ENCODE results near the gene VANGL1.
A peak's percentile ranks its signal among the peaks of the same experiment; 100 is the strongest.

The VANGL1 gene

GRCh38 chr1:115595279-115596079 lies 46.3 kb upstream of the VANGL1 start:
- H3K4me1 ChIP-seq (ENCODE audit: control insufficient read depth, insufficient read depth, low read depth, low read length): peaks cover 6% of the 10 kb centered on the region
- H3K79me1 ChIP-seq (replicated peaks; ENCODE audit: low read length, poor library complexity, severe bottlenecking): no peaks in the 10 kb centered on the region
- WGBS: 64% methylated on average over 12 of the region's 12 CpGs
- no peak overlapping the region for H2BK120ac ChIP-seq (ENCODE audit: low read depth, low read length)
- no peak overlapping the region for H2BK12ac ChIP-seq (ENCODE audit: low read length in 2 of 2)
- no peak overlapping the region for H3K23ac ChIP-seq (ENCODE audit: low read length in 2 of 2)
- peaks cover 16% of the 10 kb centered on the region for H3K9me3 ChIP-seq (ENCODE audit: control insufficient read depth, low read length)
- no peak overlapping the region for H4K91ac ChIP-seq (ENCODE audit: low read length)
- no peak overlapping the region for H2BK5ac ChIP-seq (ENCODE audit: low read depth, low read length, poor library complexity, severe bottlenecking)
- H3K4me3 ChIP-seq (ENCODE audit: insufficient read depth in 1 of 2, low read depth in 1 of 2, low read length in 2 of 2): no peak overlapping the region
- peak overlapping the region; percentile 10 for H3K9ac ChIP-seq (ENCODE audit: low read length)
- H3K4me2 ChIP-seq (ENCODE audit: low read length, poor library complexity, severe bottlenecking): no peak overlapping the region
- H3K18ac ChIP-seq (ENCODE audit: low read depth in 1 of 2, low read length in 2 of 2): peak overlapping the region in 1 of 2 experiments; percentile 74
- no peaks in the 10 kb centered on the region for H3K27me3 ChIP-seq (ENCODE audit: control insufficient read depth in 1 of 2, insufficient read depth in 1 of 2, low read length in 2 of 2)
- H2BK15ac ChIP-seq (ENCODE audit: low read depth, poor library complexity, severe bottlenecking): no peak overlapping the region
- no peak overlapping the region for H3K4ac ChIP-seq (ENCODE audit: low read depth in 1 of 2, low read length in 2 of 2)
- H4K8ac ChIP-seq (ENCODE audit: low read length): no peak overlapping the region
- DNase-seq: peak; percentile 89
- H2AK5ac ChIP-seq (ENCODE audit: low read length, severe bottlenecking): peak overlapping the region; percentile 33
- H2AFZ ChIP-seq (ENCODE audit: low read depth, low read length): no peak overlapping the region
- no peak overlapping the region for H3K14ac ChIP-seq (ENCODE audit: low read length in 2 of 2)
- no peaks in the 10 kb centered on the region for H3K36me3 ChIP-seq (ENCODE audit: control insufficient read depth in 1 of 2, insufficient read depth in 2 of 2, low read depth in 1 of 2, low read length in 2 of 2)
- H3K27ac ChIP-seq (ENCODE audit: low read length, poor library complexity, severe bottlenecking): no peak overlapping the region

DNA sequence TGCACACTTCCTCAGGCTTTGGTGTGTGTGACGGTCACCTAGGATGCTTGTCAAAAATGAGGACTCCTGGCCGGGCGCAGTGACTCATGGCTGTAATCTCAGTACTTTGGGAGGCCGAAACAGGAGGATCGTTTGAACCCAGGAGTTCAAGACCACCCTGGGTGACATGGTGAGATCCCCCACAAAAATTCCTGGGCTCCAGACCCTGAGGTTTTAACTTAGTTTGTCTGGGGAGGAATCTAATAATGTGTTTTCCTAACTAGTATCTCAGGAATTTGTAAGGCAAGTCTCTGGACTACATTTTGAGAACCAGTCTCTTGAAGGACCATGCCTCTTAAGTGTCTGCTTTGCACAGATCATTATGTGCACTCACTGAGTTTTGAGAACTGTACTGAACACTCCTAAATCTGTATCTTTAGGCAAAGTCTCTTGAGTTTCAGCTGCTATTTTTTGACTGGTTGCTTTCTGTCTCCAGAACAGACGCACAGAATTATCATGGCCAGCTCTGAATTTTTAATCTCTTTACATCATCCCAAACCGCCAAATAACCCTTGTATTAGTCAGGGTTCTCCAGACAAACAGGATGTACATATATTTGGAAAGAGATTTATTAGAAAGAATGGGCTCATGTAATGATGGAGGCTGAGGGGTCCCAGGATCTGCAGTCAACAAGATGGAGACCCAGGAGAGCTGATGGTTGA lies 45.5 kb upstream of the VANGL1 start:
- WGBS: 18% methylated on average over 6 of the region's 7 CpGs
- H3K27ac ChIP-seq (ENCODE audit: low read length, poor library complexity, severe bottlenecking): no peak overlapping the region

GRCh38 chr1:115604508-115604907 lies 37.3 kb upstream of the VANGL1 start:
- Histone ChIP-seq H3K27ac (ENCODE audit: low read length, poor library complexity, severe bottlenecking) (no peak overlapping the region), H3K14ac (ENCODE audit: low read length in 2 of 2) (no peak overlapping the region), H2BK15ac (ENCODE audit: low read depth, poor library complexity, severe bottlenecking) (no peak overlapping the region), H3K23ac (ENCODE audit: low read length in 2 of 2) (no peak overlapping the region), H2BK5ac (ENCODE audit: low read depth, low read length, poor library complexity, severe bottlenecking) (no peak overlapping the region), H3K4me1 (ENCODE audit: control insufficient read depth, insufficient read depth, low read depth, low read length) (no peaks in the 10 kb centered on the region), H3K9me3 (ENCODE audit: control insufficient read depth, low read length) (peaks cover 9% of the 10 kb centered on the region), H4K91ac (ENCODE audit: low read length) (no peak overlapping the region), H3K4me3 (ENCODE audit: insufficient read depth in 1 of 2, low read depth in 1 of 2, low read length in 2 of 2) (no peak overlapping the region), H4K8ac (ENCODE audit: low read length) (no peak overlapping the region), H2AFZ (ENCODE audit: low read depth, low read length) (no peak overlapping the region), H2BK120ac (ENCODE audit: low read depth, low read length) (no peak overlapping the region), H3K4me2 (ENCODE audit: low read length, poor library complexity, severe bottlenecking) (no peak overlapping the region), H3K4ac (ENCODE audit: low read depth in 1 of 2, low read length in 2 of 2) (no peak overlapping the region), H3K18ac (ENCODE audit: low read depth in 1 of 2, low read length in 2 of 2) (no peak overlapping the region), H3K27me3 (ENCODE audit: control insufficient read depth in 1 of 2, insufficient read depth in 1 of 2, low read length in 2 of 2) (peaks cover 4 to 5% of the 10 kb centered on the region in 2 experiments), H3K36me3 (ENCODE audit: control insufficient read depth in 1 of 2, insufficient read depth in 2 of 2, low read depth in 1 of 2, low read length in 2 of 2) (no peaks in the 10 kb centered on the region), H2BK12ac (ENCODE audit: low read length in 2 of 2) (no peak overlapping the region), H3K79me1 (replicated peaks; ENCODE audit: low read length, poor library complexity, severe bottlenecking) (no peaks in the 10 kb centered on the region), H3K9ac (ENCODE audit: low read length) (no peak overlapping the region), H2AK5ac (ENCODE audit: low read length, severe bottlenecking) (no peak overlapping the region)
- no peak for DNase-seq
- WGBS: 87% methylated on average over 3 of the region's 3 CpGs

More for the DNA sequence above, 45.5 kb upstream of the VANGL1 start:
- Histone ChIP-seq H3K4ac (ENCODE audit: low read depth in 1 of 2, low read length in 2 of 2) (no peak overlapping the region), H3K9ac (ENCODE audit: low read length) (no peak overlapping the region), H2BK120ac (ENCODE audit: low read depth, low read length) (no peak overlapping the region), H2AK5ac (ENCODE audit: low read length, severe bottlenecking) (no peak overlapping the region), H3K4me2 (ENCODE audit: low read length, poor library complexity, severe bottlenecking) (no peak overlapping the region), H2BK12ac (ENCODE audit: low read length in 2 of 2) (no peak overlapping the region), H3K9me3 (ENCODE audit: control insufficient read depth, low read length) (peaks cover 8% of the 10 kb centered on the region), H4K8ac (ENCODE audit: low read length) (no peak overlapping the region), H3K79me1 (replicated peaks; ENCODE audit: low read length, poor library complexity, severe bottlenecking) (no peaks in the 10 kb centered on the region), H3K36me3 (ENCODE audit: control insufficient read depth in 1 of 2, insufficient read depth in 2 of 2, low read depth in 1 of 2, low read length in 2 of 2) (no peaks in the 10 kb centered on the region), H4K91ac (ENCODE audit: low read length) (no peak overlapping the region), H3K27me3 (ENCODE audit: control insufficient read depth in 1 of 2, insufficient read depth in 1 of 2, low read length in 2 of 2) (no peaks in the 10 kb centered on the region), H3K4me1 (ENCODE audit: control insufficient read depth, insufficient read depth, low read depth, low read length) (peaks cover 6% of the 10 kb centered on the region), H3K23ac (ENCODE audit: low read length in 2 of 2) (no peak overlapping the region), H2BK15ac (ENCODE audit: low read depth, poor library complexity, severe bottlenecking) (no peak overlapping the region), H2BK5ac (ENCODE audit: low read depth, low read length, poor library complexity, severe bottlenecking) (no peak overlapping the region), H2AFZ (ENCODE audit: low read depth, low read length) (no peak overlapping the region), H3K18ac (ENCODE audit: low read depth in 1 of 2, low read length in 2 of 2) (no peak overlapping the region), H3K4me3 (ENCODE audit: insufficient read depth in 1 of 2, low read depth in 1 of 2, low read length in 2 of 2) (no peak overlapping the region), H3K14ac (ENCODE audit: low read length in 2 of 2) (no peak overlapping the region)
- peak; percentile 35 for DNase-seq

DNA sequence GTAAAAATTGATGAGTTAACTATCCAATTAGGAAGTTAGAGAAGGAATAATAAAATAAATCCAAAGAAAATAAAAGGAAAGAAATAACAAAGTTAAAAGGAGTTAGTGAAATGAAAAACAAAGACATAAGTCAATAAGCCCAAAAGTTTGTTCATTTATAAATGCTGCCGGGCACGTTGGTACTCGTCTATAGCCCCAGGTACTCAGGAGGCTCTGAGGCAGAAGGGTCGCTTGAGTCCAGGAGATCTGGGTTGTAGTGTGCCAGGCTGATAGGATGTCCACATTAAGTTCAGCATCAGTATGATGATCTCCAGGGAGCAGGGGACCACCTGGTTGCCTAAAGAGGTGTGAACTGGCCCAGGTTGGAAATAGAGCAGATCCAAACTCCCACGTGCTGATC lies 35.5 kb upstream of the VANGL1 start:
- Histone ChIP-seq H2AFZ (ENCODE audit: low read depth, low read length) (no peak overlapping the region), H3K18ac (ENCODE audit: low read depth in 1 of 2, low read length in 2 of 2) (no peak overlapping the region), H3K4me1 (ENCODE audit: control insufficient read depth, insufficient read depth, low read depth, low read length) (no peaks in the 10 kb centered on the region), H3K4me3 (ENCODE audit: insufficient read depth in 1 of 2, low read depth in 1 of 2, low read length in 2 of 2) (no peak overlapping the region), H2BK120ac (ENCODE audit: low read depth, low read length) (no peak overlapping the region), H2BK15ac (ENCODE audit: low read depth, poor library complexity, severe bottlenecking) (no peak overlapping the region), H3K36me3 (ENCODE audit: control insufficient read depth in 1 of 2, insufficient read depth in 2 of 2, low read depth in 1 of 2, low read length in 2 of 2) (no peaks in the 10 kb centered on the region), H2BK5ac (ENCODE audit: low read depth, low read length, poor library complexity, severe bottlenecking) (no peak overlapping the region), H4K8ac (ENCODE audit: low read length) (no peak overlapping the region), H3K9me3 (ENCODE audit: control insufficient read depth, low read length) (peaks cover 9% of the 10 kb centered on the region), H3K27ac (ENCODE audit: low read length, poor library complexity, severe bottlenecking) (no peak overlapping the region), H2BK12ac (ENCODE audit: low read length in 2 of 2) (no peak overlapping the region), H3K9ac (ENCODE audit: low read length) (no peak overlapping the region), H3K4ac (ENCODE audit: low read depth in 1 of 2, low read length in 2 of 2) (no peak overlapping the region), H3K79me1 (replicated peaks; ENCODE audit: low read length, poor library complexity, severe bottlenecking) (no peaks in the 10 kb centered on the region), H3K4me2 (ENCODE audit: low read length, poor library complexity, severe bottlenecking) (no peak overlapping the region), H2AK5ac (ENCODE audit: low read length, severe bottlenecking) (no peak overlapping the region), H4K91ac (ENCODE audit: low read length) (no peak overlapping the region), H3K27me3 (ENCODE audit: control insufficient read depth in 1 of 2, insufficient read depth in 1 of 2, low read length in 2 of 2) (peaks cover 4 to 5% of the 10 kb centered on the region in 2 experiments), H3K14ac (ENCODE audit: low read length in 2 of 2) (no peak overlapping the region), H3K23ac (ENCODE audit: low read length in 2 of 2) (no peak overlapping the region)
- DNase-seq: no peak
- 92% methylated on average over 5 of the region's 5 CpGs for WGBS

Measured in mesenchymal stem cell (in vitro differentiated cells and primary cell).